Common myeloid progenitor, CD34-positive (primary cell): ENCODE data around the gene MEIOSIN.

Experiments
- CTCF ChIA-PET: fragments of 350-600 bp; sonication (Branson Sonifier 250); formaldehyde crosslinking; loops from one replicate; lab custom pipeline; 2021; ENCODE audit warnings: antibody characterized with exemption; lab: Charles Lee
- POLR2A ChIA-PET: fragments of 350-600 bp; sonication (Branson Sonifier 250); formaldehyde crosslinking; loops from one replicate; lab custom pipeline; 2021; ENCODE audit warnings: antibody characterized with exemption; lab: Charles Lee
- DNase-seq, 3 donors: peaks; one replicate each; pipeline versions ENCODE4 v3.0.0 to v3.0.0-alpha.2; 2013
- H3K27ac ChIP-seq, 2 experiments: 1 replicate in 1 of 2; 2 replicates in 1 of 2; pipeline ENCODE4 v1.7.0; 2013; ENCODE audit warnings: inconsistent platforms in 2 of 2, low read length in 2 of 2, mild to moderate bottlenecking in 2 of 2, low read depth in 1 of 2, moderate library complexity in 1 of 2; ENCODE audit not compliant: severe bottlenecking in 2 of 2, insufficient read depth in 1 of 2, poor library complexity in 1 of 2
- H3K27me3 ChIP-seq, 5 experiments: replicated peaks in 2 of 5; 1 replicate in 3 of 5; 2 replicates in 2 of 5; pipeline versions ENCODE4 v1.6.1 to v1.7.0; 2013; ENCODE audit warnings: low read length in 4 of 5, mild to moderate bottlenecking in 2 of 5, moderate library complexity in 2 of 5, inconsistent platforms in 1 of 5; ENCODE audit not compliant: insufficient read depth in 5 of 5, control insufficient read depth in 4 of 5
- H3K36me3 ChIP-seq, 4 experiments: 1 replicate in 2 of 4; 2 replicates in 2 of 4; pipeline versions ENCODE4 v1.6.1 to v1.7.0; 2013; ENCODE audit warnings: low read length in 3 of 4, control low read depth in 1 of 4, mild to moderate bottlenecking in 1 of 4; ENCODE audit not compliant: control insufficient read depth in 4 of 4, insufficient read depth in 4 of 4
- H3K4me1 ChIP-seq, 4 experiments: 1 replicate in 3 of 4; 2 replicates in 1 of 4; pipeline versions ENCODE4 v1.6.1 to v1.7.1; 2013; ENCODE audit warnings: low read length in 3 of 4, mild to moderate bottlenecking in 3 of 4, control low read depth in 1 of 4, inconsistent platforms in 1 of 4, moderate library complexity in 1 of 4; ENCODE audit not compliant: control insufficient read depth in 4 of 4, insufficient read depth in 4 of 4; ENCODE audit errors: control extremely low read depth in 1 of 4
- H3K4me3 ChIP-seq, 7 experiments: 1 replicate in 4 of 7; 2 replicates in 3 of 7; pipeline versions ENCODE4 v1.5.1 to v1.7.0; 2013; ENCODE audit warnings: mild to moderate bottlenecking in 7 of 7, low read length in 6 of 7, moderate library complexity in 6 of 7, inconsistent platforms in 2 of 7, low read depth in 2 of 7, control low read depth in 1 of 7; ENCODE audit not compliant: insufficient read depth in 4 of 7, control insufficient read depth in 1 of 7; ENCODE audit errors: extremely low read depth in 1 of 7
- H3K9me3 ChIP-seq, 5 experiments: 1 replicate in 4 of 5; 2 replicates in 1 of 5; pipeline versions ENCODE4 v1.6.1 to v1.7.1; 2013; ENCODE audit warnings: low read length in 4 of 5, mild to moderate bottlenecking in 2 of 5, inconsistent platforms in 1 of 5, low read depth in 1 of 5, moderate library complexity in 1 of 5; ENCODE audit not compliant: control insufficient read depth in 4 of 5, insufficient read depth in 2 of 5; ENCODE audit errors: control extremely low read depth in 1 of 5
- WGBS: methylation state at CpG from one replicate; pipeline ENCODE4 v1.1.5; 2013; ENCODE audit not compliant: insufficient coverage; 5-methylcytosine and 5-hydroxymethylcytosine counted together

MEIOSIN gene

GRCh38 chr19:45782820-45783785, 49.9 kb downstream of the MEIOSIN start:
- ChIA-PET POLR2A (interaction anchor here (0.7 kb wide), 1 partner anchor 103 kb away, joined by 3 read pairs; no protein-coding TSS in a partner anchor), CTCF (interaction anchor here (1.2 to 3.1 kb wide), 5 partner anchors 10 to 18 kb away, joined by 3 to 8 read pairs (median 5); no protein-coding TSS in a partner anchor)
- DNase-seq, result no peak
- H3K9me3 ChIP-seq, result no peaks in the 10 kb centered on the region
- no peaks in the 10 kb centered on the region for H3K36me3 ChIP-seq
- peaks cover 0 to 96% (median 26%) of the 10 kb centered on the region in 5 experiments for H3K27me3 ChIP-seq
- 97% methylated on average over 18 of the region's 26 CpGs for WGBS
- H3K27ac ChIP-seq, result no peak overlapping the region
- H3K4me3 ChIP-seq, result no peak overlapping the region
- H3K4me1 ChIP-seq, result peaks cover 0 to 13% (median 12%) of the 10 kb centered on the region in 4 experiments

GRCh38 chr19:45784096-45784495, 50.9 kb downstream of the MEIOSIN start:
- WGBS, result 90% methylated on average over 2 of the region's 4 CpGs
- ChIA-PET POLR2A (no interaction called here), CTCF (interaction anchor here (2.2 kb wide), 1 partner anchor 15 kb away, joined by 7 read pairs; no protein-coding TSS in a partner anchor)
- H3K9me3 ChIP-seq, result no peaks in the 10 kb centered on the region
- H3K4me3 ChIP-seq, result no peak overlapping the region
- H3K27me3 ChIP-seq, result peaks cover 0 to 97% (median 26%) of the 10 kb centered on the region in 5 experiments
- peaks cover 0 to 10% (median 7%) of the 10 kb centered on the region in 4 experiments for H3K4me1 ChIP-seq
- DNase-seq, result no peak
- no peak overlapping the region for H3K27ac ChIP-seq
- H3K36me3 ChIP-seq, result no peaks in the 10 kb centered on the region

- H3K9me3 ChIP-seq, result no peaks in the 10 kb centered on the region
- ChIA-PET CTCF (interaction anchor here (2.2 kb wide), 1 partner anchor 14 kb away, joined by 7 read pairs; no protein-coding TSS in a partner anchor), POLR2A (no interaction called here)
- peaks cover 0 to 6% (median 0%) of the 10 kb centered on the region in 4 experiments for H3K4me1 ChIP-seq
- DNase-seq, result no peak
- H3K36me3 ChIP-seq, result peaks cover 0 to 3% (median 0%) of the 10 kb centered on the region in 4 experiments
- 97% methylated on average over 5 of the region's 5 CpGs for WGBS
- no peak overlapping the region for H3K27ac ChIP-seq
- no peak overlapping the region for H3K4me3 ChIP-seq
- peaks cover 0 to 93% (median 28%) of the 10 kb centered on the region in 5 experiments for H3K27me3 ChIP-seq
Observed at GRCh38 chr19:45785097-45785496, 51.9 kb downstream of the MEIOSIN start.

- Histone ChIP-seq H3K9me3 (no peaks in the 10 kb centered on the region), H3K4me1 (peaks cover 0 to 9% (median 6%) of the 10 kb centered on the region in 4 experiments), H3K27ac (no peak overlapping the region), H3K27me3 (peaks cover 0 to 84% (median 26%) of the 10 kb centered on the region in 5 experiments), H3K4me3 (no peak overlapping the region), H3K36me3 (peaks cover 0 to 3% (median 0%) of the 10 kb centered on the region in 4 experiments)
- CTCF ChIA-PET, result interaction anchor here (2.2 to 15.0 kb wide), 2 partner anchors 13 to 14 kb away, joined by 7 to 138 read pairs; partner anchors contain the start of gene SIX5
- 95% methylated on average over 52 of the region's 57 CpGs for WGBS
- peak in 1 of 3 donors; percentile 15 for DNase-seq
- POLR2A ChIA-PET, result no interaction called here
Observed at GRCh38 chr19:45785781-45786532, 52.7 kb downstream of the MEIOSIN start.

GRCh38 chr19:45786533-45786894, 53.3 kb downstream of the MEIOSIN start:
- Histone ChIP-seq H3K36me3 (peaks cover 0 to 3% (median 0%) of the 10 kb centered on the region in 4 experiments), H3K27ac (no peak overlapping the region), H3K27me3 (peaks cover 0 to 79% (median 29%) of the 10 kb centered on the region in 5 experiments), H3K4me3 (no peak overlapping the region), H3K4me1 (peaks cover 0 to 12% (median 11%) of the 10 kb centered on the region in 4 experiments), H3K9me3 (no peaks in the 10 kb centered on the region)
- WGBS, result 97% methylated on average over 16 of the region's 21 CpGs
- POLR2A ChIA-PET, result no interaction called here
- CTCF ChIA-PET, result interaction anchor here (2.2 to 15.0 kb wide), 2 partner anchors 13 to 15 kb away, joined by 7 to 138 read pairs; partner anchors contain the start of gene SIX5
- no peak for DNase-seq

GRCh38 chr19:45789035-45789786, 56.0 kb downstream of the MEIOSIN start:
- peaks cover 4 to 34% (median 30%) of the 10 kb centered on the region in 4 experiments for H3K4me1 ChIP-seq
- H3K9me3 ChIP-seq, result no peaks in the 10 kb centered on the region
- DNase-seq, result no peak
- ChIA-PET CTCF (interaction anchor here (1.2 to 15.0 kb wide), 5 partner anchors 9 to 18 kb away, joined by 3 to 138 read pairs (median 4); partner anchors contain the start of gene SIX5), POLR2A (no interaction called here)
- peaks cover 0 to 3% (median 0%) of the 10 kb centered on the region in 4 experiments for H3K36me3 ChIP-seq
- no peak overlapping the region for H3K27ac ChIP-seq
- 96% methylated on average over 12 of the region's 15 CpGs for WGBS
- H3K27me3 ChIP-seq, result peaks cover 0 to 68% (median 34%) of the 10 kb centered on the region in 5 experiments
- no peak overlapping the region for H3K4me3 ChIP-seq
